UCSD-AML1 (cell line): ENCODE measurements around the gene NUMA1.

Source experiments
- DNase-seq: peaks from one replicate; lab custom pipeline; 2025; ENCODE audit not compliant: unreplicated experiment; lab: John Stamatoyannopoulos, UW

The NUMA1 gene, protein sequence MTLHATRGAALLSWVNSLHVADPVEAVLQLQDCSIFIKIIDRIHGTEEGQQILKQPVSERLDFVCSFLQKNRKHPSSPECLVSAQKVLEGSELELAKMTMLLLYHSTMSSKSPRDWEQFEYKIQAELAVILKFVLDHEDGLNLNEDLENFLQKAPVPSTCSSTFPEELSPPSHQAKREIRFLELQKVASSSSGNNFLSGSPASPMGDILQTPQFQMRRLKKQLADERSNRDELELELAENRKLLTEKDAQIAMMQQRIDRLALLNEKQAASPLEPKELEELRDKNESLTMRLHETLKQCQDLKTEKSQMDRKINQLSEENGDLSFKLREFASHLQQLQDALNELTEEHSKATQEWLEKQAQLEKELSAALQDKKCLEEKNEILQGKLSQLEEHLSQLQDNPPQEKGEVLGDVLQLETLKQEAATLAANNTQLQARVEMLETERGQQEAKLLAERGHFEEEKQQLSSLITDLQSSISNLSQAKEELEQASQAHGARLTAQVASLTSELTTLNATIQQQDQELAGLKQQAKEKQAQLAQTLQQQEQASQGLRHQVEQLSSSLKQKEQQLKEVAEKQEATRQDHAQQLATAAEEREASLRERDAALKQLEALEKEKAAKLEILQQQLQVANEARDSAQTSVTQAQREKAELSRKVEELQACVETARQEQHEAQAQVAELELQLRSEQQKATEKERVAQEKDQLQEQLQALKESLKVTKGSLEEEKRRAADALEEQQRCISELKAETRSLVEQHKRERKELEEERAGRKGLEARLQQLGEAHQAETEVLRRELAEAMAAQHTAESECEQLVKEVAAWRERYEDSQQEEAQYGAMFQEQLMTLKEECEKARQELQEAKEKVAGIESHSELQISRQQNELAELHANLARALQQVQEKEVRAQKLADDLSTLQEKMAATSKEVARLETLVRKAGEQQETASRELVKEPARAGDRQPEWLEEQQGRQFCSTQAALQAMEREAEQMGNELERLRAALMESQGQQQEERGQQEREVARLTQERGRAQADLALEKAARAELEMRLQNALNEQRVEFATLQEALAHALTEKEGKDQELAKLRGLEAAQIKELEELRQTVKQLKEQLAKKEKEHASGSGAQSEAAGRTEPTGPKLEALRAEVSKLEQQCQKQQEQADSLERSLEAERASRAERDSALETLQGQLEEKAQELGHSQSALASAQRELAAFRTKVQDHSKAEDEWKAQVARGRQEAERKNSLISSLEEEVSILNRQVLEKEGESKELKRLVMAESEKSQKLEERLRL (N-terminal part only)

DNA sequence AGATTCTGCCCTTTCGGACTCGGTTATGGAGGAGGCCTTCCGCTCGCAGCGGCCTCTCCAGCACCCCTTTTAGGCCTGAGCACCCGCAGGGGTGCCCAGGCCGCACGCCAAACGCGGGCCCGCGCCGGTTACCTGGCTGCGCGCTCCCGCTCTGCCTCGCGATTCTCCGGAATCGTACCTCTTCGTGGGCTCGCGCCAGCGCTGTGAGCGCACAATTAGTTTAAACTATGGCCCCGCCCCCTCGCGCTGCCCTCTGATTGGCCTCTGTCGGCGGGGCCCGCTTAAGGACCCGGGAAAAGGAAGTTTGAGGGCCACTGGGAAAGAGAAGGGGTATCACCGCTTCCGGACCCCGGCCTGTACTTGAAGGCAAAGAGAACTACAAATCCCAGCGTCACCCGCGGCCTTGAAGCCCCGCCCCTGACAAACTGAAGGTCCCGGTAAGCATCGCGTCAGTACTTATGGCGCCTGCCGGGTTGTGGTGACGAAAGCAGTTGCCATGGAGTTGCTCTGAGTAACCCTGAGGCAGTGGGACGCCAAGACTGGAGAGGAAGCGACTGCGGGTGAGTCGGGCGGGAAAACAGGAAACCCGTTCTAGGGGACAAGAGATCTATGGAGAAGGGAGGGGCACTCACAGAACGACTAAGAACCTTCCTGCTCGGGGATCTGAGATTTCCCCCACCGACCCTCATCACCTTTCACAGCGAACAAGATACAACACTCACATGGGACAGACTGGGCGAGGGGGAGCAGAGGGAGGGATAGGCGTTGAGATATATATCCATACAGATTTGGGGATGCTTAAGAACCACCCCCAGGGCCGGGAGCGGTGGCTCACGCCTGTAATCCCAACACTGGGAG lies at the start of gene NUMA1, which contains the start of gene LRRC51:
Gene NUMA1 (minus strand): TSS at position 217 of the 858 bp plus-strand sequence. CDS start 44,599 bp downstream, outside the sequence.
Gene LRRC51 (plus strand): TSS at position 525 of the 858 bp plus-strand sequence. CDS start 8,234 bp downstream, outside the sequence.
- peak; percentile 100 for DNase-seq

DNA sequence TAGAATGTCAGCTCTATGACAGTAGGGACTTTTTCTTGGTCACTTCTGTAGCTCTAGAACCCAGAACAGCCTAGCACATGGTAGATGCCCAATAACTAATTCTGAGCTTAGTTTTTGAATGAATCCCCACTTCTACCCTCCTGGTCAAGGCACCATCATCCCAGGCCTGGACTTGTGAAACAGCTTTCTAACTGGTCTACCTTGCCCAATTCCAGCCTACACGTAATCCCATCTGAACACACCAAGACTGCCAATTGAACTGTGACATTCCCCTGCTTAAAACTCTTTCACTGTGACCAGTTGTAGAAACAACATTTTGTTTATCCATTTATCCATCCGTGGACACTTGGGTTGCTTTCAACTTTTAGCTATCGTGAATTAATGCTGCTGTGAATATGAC lies 49.0 kb upstream of the NUMA1 start:
- no peak for DNase-seq

DNA sequence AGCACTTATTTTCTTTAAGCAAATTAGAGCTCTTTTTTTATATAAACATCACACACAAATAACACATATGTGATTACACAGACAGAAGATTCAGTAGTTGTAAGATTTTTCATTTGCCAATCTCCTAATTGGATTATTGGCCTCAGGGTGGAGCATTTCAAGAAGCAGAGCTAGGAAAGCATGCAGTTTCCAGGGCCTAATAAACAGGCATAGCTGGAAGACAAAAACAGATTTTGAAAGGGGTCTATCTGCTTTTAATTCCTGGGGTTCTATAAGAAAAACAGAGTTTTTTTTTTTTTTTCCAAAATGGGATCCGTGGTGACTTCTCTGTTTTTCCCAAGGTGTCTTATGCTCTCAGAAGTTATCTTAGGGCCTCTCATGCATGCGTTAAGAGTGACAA lies 47.6 kb upstream of the NUMA1 start:
- DNase-seq = no peak

DNA sequence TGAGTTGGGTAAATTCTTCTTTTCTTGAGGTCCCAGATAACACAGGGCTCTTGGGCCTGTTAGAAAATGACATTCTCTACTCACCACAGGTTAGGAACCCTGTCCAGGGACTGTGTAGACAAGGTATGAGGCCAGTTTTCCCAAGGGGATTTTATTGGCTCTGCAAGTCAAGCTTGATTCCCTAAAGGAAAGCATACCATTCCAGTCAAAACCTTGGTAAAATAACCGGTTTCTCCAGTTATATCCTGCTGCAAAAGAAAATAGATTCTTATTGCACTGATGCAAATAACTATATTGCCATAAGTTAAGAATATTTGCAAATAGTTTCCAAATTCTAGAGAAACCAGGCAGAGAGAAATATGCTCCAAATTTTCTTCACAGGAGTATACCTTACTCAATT lies 45.6 kb upstream of the NUMA1 start:
- no peak for DNase-seq

DNA sequence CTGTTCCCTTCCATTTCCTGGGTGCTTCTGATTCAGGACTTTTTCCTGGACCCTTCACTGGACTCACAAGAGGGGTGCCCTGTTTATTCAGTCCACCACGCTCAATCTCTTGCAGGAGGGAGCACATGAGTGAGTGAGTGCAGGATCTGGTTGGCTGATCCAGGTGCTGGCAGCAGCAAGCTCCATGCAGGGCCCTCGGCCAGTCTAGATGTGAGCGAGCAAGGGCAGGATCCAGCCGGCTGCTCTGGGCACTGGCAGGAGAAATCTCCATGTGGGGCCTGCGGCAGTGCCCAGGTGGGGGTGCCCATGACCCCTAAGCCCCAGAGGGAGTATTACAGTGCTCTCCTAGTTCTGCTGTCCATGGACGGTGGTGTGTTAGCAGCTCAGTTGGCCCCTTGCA lies 43.7 kb upstream of the NUMA1 start:
- DNase-seq = no peak

DNA sequence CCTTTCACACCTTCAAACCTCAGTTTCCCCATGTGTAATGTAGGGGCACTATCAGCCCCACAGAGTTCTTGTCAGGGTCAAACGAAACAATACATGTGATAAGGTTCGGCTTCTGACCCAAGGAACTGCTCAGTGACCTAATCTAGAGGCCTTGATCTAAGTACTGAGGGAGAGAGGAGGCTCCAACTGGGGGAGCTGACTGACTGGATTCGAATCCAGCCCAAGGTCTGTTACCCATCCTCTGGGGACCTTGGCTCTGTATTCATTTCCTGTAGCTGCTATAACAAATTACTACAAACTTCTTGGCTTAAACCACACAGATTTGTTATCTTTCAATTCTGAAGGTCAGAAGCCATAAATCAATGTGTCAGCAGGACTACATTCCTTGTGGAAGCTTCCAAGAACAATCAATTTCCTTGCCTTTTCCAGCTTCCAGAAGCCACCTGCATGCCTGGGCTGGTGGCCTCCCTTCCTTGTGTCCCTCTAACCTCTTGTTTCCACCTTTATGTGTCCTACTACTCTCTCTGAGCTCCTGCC lies 42.8 kb upstream of the NUMA1 start:
- no peak for DNase-seq

DNA sequence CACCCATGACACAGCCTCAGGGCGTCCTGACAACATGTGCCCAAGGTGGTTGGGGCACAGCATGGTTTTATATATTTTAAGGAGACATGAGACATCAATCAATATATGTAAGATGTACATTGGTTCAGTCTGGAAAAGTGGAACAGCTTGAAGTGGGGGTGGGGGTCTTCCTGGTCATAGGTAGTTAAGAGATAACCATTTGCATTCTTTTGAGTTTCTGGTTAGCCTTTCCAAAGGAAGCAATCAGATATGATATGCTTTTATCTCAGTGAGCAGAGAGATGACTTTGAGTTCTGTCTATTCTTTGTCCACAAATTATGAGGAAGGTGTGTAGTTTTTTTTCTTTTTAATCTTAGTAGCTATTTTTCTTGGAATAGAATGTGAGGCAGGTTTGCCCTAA lies 42.3 kb upstream of the NUMA1 start:
- no peak for DNase-seq

DNA sequence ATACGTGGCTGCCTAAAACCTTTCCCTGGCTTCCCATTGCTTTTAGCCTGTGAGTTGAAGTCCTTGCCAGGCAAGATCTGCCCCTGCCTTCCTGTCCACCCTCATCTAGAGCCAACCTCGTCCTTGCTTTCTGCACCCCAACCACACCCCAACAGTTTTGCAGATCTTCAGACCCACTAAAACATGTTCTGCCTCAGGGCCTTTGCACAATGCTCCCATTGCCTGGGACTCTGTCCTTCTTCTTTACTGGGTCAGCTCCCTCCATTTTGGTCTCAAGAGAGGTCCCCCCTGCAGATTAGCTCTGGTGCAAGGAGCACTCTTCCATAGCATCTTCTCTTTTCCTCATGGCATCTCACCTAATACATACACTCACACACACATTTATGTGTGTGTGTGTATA lies 40.6 kb upstream of the NUMA1 start:
- DNase-seq = no peak

DNA sequence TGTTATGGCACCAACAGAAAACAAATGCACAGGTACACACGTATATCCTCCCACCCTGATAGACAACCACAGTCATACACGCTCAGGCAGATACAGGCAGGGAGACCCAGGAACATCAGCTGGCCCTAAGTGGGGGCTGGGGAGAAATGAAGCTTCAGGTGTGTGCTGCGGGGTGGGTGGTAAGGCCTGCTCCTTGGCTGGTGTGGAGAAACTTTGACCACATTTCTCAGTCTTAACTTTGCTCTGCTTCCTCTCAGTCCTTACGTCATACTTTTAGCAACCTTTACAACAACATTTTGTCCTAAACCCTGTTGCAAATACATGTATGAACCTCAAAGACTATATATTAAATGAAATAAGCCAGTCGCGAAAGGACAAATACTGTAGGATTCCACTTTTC lies 38.9 kb upstream of the NUMA1 start:
- DNase-seq = no peak

DNA sequence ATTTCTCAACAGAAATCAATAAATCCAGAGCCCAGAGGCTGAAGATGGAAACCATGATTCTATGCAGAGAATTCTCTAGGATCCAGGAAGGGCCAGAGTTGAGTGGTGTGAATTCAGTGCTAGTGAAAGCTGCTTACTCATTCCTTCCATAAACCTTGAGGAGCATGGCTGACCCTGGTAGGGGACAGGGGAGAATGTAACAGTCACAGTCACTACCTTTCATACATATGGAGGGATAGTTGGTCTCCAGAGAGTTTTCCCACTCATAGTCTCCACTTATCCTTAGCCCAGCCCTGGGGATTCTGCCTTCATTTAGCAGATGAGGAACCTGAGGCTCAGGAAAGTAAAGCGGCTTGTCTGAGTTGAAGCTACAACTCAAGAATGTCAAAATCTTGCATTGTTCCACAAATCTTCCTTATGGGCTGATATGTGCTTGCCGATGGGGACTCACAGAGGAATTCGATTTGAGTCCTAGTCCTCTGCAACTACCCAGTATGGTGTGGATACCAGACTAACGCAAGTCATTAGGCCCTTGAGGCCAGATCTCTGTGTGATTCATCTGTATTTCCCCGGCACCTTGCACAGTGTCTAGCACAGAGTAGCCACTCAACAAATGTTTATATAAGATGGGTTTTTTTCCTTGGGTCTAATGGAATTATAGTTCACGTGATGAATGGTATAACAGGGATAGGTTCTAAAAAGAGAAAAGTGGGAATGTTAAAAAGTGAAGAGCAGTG lies 35.8 kb upstream of the NUMA1 start:
- no peak for DNase-seq

DNA sequence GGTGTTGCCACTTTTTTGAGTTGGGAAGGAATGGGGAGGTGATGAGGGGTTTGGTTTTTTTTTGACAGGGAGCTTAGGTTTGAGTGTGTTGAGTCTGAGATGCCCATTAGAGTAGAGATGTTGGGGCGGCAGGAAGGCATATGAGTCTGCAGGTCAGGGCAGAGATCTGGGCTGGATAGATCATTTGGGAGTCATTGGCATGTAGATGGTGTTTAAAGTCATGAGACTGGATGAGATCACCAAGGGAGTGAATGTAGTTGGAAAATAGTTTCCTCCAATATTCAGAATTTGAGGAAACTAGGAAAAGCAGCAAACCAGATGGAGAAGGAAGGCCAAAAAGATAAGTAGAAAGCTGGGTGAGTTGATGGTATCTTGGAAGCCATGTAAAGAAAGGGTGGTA lies 34.2 kb upstream of the NUMA1 start:
- no peak for DNase-seq

DNA sequence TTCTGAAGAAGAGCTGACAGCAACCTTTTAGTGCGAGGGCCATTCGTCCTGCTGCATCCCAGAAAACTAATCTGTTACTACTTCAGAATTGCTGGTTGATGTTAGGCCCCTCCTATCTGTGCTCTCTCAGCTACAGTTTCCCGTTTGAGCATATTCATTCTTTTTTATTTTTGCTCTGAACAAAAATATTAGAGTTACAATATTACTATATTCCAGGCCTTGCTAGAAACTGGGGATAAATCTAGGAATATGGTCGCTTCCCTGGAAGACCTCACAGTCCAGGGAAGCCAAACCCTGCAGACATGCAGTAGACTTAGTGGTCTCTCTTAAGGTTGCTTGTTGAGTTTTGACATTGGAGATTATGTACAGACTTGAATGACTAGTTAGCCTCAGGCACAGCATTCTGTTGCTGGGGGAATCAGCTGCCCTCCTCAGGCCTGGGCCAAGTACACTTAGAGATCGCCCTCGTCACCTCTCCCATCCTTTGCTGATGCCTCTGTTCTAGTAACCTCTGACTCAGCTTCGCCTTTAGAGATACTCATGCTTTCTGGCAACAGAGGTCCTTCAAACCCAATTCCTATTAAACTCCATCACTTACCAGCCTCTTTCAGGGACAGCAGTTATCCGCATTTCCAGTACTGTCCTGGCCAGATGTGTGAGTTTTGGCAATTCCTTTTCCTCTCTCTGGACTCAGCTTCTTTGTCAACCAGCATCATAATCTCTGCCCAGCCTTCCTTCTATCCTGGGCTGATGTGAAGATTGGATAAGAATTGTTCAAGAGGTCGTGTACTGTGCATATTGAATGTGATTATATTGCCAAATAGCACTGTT lies 32.9 kb upstream of the NUMA1 start:
- no peak for DNase-seq

DNA sequence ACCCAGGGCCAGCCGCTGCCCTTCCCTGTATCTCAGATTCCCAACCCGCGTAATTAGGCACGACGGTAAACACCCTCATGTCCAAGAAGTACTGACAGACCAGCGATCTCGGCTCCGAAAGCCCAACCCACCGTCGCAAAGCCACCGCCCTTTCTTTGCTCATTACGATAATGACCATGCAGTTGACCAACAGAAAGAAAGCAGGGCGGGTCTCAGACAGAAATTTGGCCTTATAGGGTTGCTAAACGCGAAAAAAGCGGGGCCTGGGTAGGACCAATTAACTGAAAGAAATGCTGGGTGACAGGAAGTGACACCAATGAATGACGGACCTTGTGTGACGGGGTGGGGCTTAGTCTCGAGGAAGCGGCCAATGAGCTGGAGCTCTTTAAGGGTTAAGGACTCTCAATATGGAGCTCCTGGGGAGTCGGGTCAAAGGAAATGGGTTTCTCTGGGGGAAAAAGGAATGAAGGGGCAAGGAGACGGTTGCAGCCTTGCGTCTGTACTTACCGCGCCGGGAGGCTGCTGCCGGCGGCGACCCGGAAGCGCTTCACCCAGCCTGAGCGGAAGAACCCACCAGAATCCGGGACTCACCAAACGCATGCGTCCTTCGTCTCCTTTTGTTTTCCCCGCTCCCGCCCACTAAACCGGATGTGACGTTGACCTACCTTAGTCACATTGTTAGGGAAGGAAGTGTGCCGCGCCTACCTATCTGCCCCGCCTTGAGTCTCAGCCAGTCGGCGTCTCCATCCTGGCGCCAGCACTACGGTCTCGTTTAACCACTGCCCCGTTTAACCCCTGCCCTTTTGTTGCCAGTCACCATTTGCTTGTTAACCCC lies 32.0 kb upstream of the NUMA1 start, which contains the start of gene ANAPC15:
Gene ANAPC15 (minus strand): TSS at position 553 of the 835 bp plus-strand sequence. CDS start 1,419 bp downstream, outside the sequence.
- peak; percentile 97 for DNase-seq

DNA sequence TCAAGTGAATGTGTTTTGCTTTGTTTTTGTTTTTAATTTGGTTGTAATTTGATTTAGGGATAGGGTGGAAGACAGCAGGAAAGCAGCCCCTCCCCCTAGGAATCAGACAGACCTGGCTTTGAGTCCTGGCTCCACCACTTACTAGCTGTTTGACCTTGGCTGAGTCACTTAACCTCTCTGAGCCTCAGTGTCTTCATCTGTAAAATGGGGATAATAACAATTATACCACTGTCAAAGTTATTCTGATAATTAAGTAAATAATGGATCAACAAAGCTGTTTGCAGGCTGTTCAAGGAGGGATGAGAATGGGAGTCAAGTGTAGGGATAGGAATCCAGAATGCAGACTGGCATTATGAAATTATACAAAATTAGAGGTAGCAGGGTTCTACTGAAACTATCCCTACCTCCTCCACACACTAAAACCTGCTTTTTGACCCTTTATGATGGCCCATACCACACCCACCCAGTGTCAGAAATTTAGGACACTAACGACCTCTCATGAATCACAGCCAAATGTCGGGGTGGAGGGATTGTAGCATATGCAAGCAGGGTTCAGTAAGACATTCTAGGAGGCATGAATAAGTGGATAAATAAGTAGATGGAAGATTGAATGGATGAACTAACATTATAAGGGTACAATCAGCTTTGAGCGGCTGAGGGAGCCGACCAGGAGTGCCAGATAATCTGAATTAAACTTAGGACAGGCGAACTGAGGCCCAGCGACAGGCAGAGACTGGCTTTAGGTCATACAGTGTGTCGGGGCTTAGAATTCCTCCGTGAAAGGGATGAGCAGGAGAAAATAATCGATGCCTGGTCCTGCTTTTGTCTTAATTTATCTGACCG lies 31.2 kb upstream of the NUMA1 start:
- DNase-seq = no peak

DNA sequence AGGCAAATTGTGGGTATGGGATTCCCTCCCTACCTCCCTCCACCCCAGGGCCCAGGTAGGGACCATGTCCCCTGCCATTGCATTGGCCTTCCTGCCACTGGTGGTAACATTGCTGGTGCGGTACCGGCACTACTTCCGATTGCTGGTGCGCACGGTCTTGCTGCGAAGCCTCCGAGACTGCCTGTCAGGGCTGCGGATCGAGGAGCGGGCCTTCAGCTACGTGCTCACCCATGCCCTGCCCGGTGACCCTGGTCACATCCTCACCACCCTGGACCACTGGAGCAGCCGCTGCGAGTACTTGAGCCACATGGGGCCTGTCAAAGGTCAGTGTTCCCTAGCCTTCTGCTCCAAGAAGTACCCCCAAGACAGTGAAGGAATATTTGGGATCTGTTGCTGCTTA lies 25.5 kb upstream of the NUMA1 start, which contains the start of gene TOMT:
Gene TOMT (plus strand): TSS at position 37 of the 400 bp plus-strand sequence. CDS start 28 bp downstream, at position 65.
- DNase-seq = no peak

DNA sequence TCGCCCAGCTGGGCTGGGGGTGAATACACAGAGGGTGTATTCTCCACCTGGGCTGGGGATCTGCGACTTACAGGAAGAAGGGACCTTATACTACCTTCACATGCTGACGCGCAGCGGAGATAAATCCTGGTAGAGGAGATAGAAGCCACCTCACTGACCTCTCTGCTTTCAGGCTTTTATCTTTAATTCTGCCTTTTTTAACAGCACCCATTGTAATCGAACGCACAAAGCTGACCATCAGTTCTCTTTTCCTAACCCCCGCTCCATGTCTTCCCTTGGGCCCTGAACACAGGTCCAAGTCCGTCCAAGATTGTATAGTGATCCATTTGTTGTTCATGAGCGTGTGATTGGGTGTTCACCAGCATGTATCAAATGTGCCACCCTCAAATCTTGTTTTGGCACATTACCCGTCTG lies 23.4 kb upstream of the NUMA1 start:
- no peak for DNase-seq
